ENCODE measurements around the gene WDFY3. TPM values are rescaled to one million over a fixed set of nuclear protein-coding genes. Genes with fewer than 3 reads are reported as not detected.

Gene WDFY3
- total and polyA plus RNA-seq, 9 of the 15 experiments (the other 6 are each of a cell fraction or from before 2014, with no cell fraction given), result 0.58 to 13.5 (median 9.4) TPM

GRCh38 chr4:84856468-84857049 is 109.9 kb downstream of the WDFY3 start:
- Histone ChIP-seq H3K4me3 (no peak overlapping the region), H3K9me1 (ENCODE audit: control insufficient read depth, insufficient read depth, low read length) (no peaks in the 10 kb centered on the region), H3K9me3 (replicated peaks; ENCODE audit: control insufficient read depth, insufficient read depth, low read depth, low read length) (no peaks in the 10 kb centered on the region), H3K4me1 (replicated peaks in 1 of 2; ENCODE audit: control insufficient read depth in 2 of 2, insufficient read depth in 2 of 2, low read length in 2 of 2) (no peaks in the 10 kb centered on the region), H3K36me3 (ENCODE audit: control insufficient read depth, insufficient read depth, low read length) (no peaks in the 10 kb centered on the region), H3K27me3 (ENCODE audit: control insufficient read depth in 2 of 2, insufficient read depth in 2 of 2, low read length in 2 of 2) (no peaks in the 10 kb centered on the region), H2AFZ (ENCODE audit: low read depth, low read length) (no peak overlapping the region), H4K20me1 (replicated peaks; ENCODE audit: control insufficient read depth, insufficient read depth, low read length) (no peaks in the 10 kb centered on the region), H3K79me2 (ENCODE audit: control insufficient read depth, insufficient read depth, low read length) (no peaks in the 10 kb centered on the region), H3K9ac (ENCODE audit: insufficient read depth in 1 of 2, low read depth in 2 of 2, low read length in 2 of 2) (no peak overlapping the region), H3K27ac (ENCODE audit: extremely low read depth, low read depth, low read length) (no peak overlapping the region), H3K4me2 (ENCODE audit: insufficient read depth, low read length) (no peak overlapping the region)
- no peak for DNase-seq (ENCODE audit: extremely low read depth in 1 of 4, low spot score in 3 of 4)
- no peak for ATAC-seq
- FAIRE-seq, result no peak
- no TSS peak for BruUV-seq (replicated peaks)
- intact Hi-C loops (cut with micrococcal nuclease) (no loop called here), in situ Hi-C loops (cut with MboI) (no loop called here)
- WGBS (ENCODE audit: insufficient coverage, low coverage, missing lambda C conversion rate), result 7% methylated on average over 1 of the region's 1 CpG
- CTCF ChIA-PET (ENCODE audit: low intra/inter-chr PET ratio), result no interaction called here
- POLR2A ChIA-PET, result interaction anchor here (0.5 kb wide), 1 partner anchor 1309 kb away, joined by 3 read pairs; no protein-coding TSS in a partner anchor
- TF ChIP-seq ATF4 (CRISPR knock-in tag; IDR thresholded peaks at IDR 0.05) (no peak), SRF (CRISPR knock-in tag; IDR thresholded peaks at IDR 0.05) (no peak), GTF2B (IDR thresholded peaks at IDR 0.05; ENCODE audit: extremely low read depth, insufficient read length) (no peak), ZNF239 (CRISPR knock-in tag; IDR thresholded peaks at IDR 0.05) (no peak), DLX4 (CRISPR knock-in tag; IDR thresholded peaks at IDR 0.05) (no peak), FIP1L1 (IDR thresholded peaks at IDR 0.05; ENCODE audit: low read depth, low read length, poor library complexity, severe bottlenecking) (no peak), ZNF561 (CRISPR knock-in tag; conservative IDR thresholded peaks at IDR 0.05) (no peak), THAP12 (CRISPR knock-in tag; IDR thresholded peaks at IDR 0.05) (no peak), BRF1 (IDR thresholded peaks at IDR 0.05; ENCODE audit: borderline replicate concordance, extremely low read depth, insufficient read length) (no peak), CTCFL (IDR thresholded peaks at IDR 0.05; ENCODE audit: borderline replicate concordance, insufficient read depth, low read depth, low read length, poor library complexity, severe bottlenecking) (no peak), SMARCA4 (IDR thresholded peaks at IDR 0.05) (no peak), HOXB6 (CRISPR knock-in tag; IDR thresholded peaks at IDR 0.05; ENCODE audit: borderline replicate concordance) (no peak), ZNF512 (tag; IDR thresholded peaks at IDR 0.05) (no peak)
